Endodermal cell (in vitro differentiated cells): ENCODE measurements around the gene MED23. TPM values are rescaled to one million over a fixed set of nuclear protein-coding genes. Genes with fewer than 3 reads are reported as not detected.

Source experiments
- DNase-seq: peaks from one replicate; pipeline ENCODE4 v3.0.0-alpha.2; 2017
- H3K27ac ChIP-seq: 2 replicates; pipeline ENCODE4 v1.5.1; 2013; ENCODE audit warnings: mild to moderate bottlenecking, low read depth, low read length, moderate library complexity
- H3K27me3 ChIP-seq: 2 replicates; pipeline ENCODE4 v1.6.1; 2013; ENCODE audit warnings: mild to moderate bottlenecking, low read length, moderate library complexity; ENCODE audit not compliant: insufficient read depth, control insufficient read depth, poor library complexity, severe bottlenecking
- H3K36me3 ChIP-seq: 2 replicates; pipeline ENCODE4 v1.7.0; 2013; ENCODE audit warnings: mild to moderate bottlenecking, low read length, moderate library complexity; ENCODE audit not compliant: control insufficient read depth, insufficient read depth
- H3K4me1 ChIP-seq: one replicate; pipeline ENCODE4 v1.7.0; 2013; ENCODE audit warnings: low read length; ENCODE audit not compliant: control insufficient read depth, insufficient read depth
- H3K4me3 ChIP-seq: 2 replicates; pipeline ENCODE4 v1.5.1; 2013; ENCODE audit warnings: mild to moderate bottlenecking, low read length, moderate library complexity
- H3K9ac ChIP-seq: 2 replicates; pipeline ENCODE4 v1.6.1; 2013; ENCODE audit warnings: mild to moderate bottlenecking, low read length, moderate library complexity; ENCODE audit not compliant: poor library complexity, severe bottlenecking; ENCODE audit errors: extremely low read depth
- H3K9me3 ChIP-seq: 2 replicates; pipeline ENCODE4 v1.6.1; 2013; ENCODE audit warnings: mild to moderate bottlenecking, low read length, moderate library complexity; ENCODE audit not compliant: control insufficient read depth
- H3K27ac Mint-ChIP-seq: 2 replicates; pipeline ENCODE4 v1.8.0; 2020; ENCODE audit warnings: mixed read lengths
- H3K27me3 Mint-ChIP-seq: 2 replicates; pipeline ENCODE4 v1.8.0; 2021; ENCODE audit warnings: mild to moderate bottlenecking, mixed read lengths; ENCODE audit not compliant: insufficient read depth
- H3K36me3 Mint-ChIP-seq: 2 replicates; pipeline ENCODE4 v1.8.0; 2020; ENCODE audit warnings: low read depth, mixed read lengths
- H3K4me1 Mint-ChIP-seq: 2 replicates; pipeline ENCODE4 v1.8.0; 2020; ENCODE audit warnings: mixed read lengths
- H3K4me3 Mint-ChIP-seq: 2 replicates; pipeline ENCODE4 v1.8.0; 2020; ENCODE audit warnings: mild to moderate bottlenecking, moderate library complexity, mixed read lengths
- H3K9me3 Mint-ChIP-seq: 2 replicates; pipeline ENCODE4 v1.8.0; 2020; ENCODE audit warnings: mild to moderate bottlenecking, mixed read lengths
- CTCF ChIP-seq: fragments of 200-600 bp; sonication (generic); conservative IDR thresholded peaks from 2 replicates; pipeline ENCODE4 v1.5.0; 2021; ENCODE audit warnings: antibody characterized with exemption, mild to moderate bottlenecking
- WGBS, 2 experiments: methylation state at CpG; one replicate each; pipeline versions ENCODE4 v1.1.5 to v1.1.7; 2013; ENCODE audit warnings: missing lambda C conversion rate in 2 of 2, mixed read lengths in 1 of 2; ENCODE audit not compliant: insufficient coverage in 1 of 2, insufficient read length in 1 of 2; 5-methylcytosine and 5-hydroxymethylcytosine counted together
- total RNA-seq, 2 donors: library from RNA; stranded (reverse); fragmentation: NEBNext Ultra II Directional in 1 of 2; extraction: Animal tissue kit (Norgen Biotek cat#: 25700) in 1 of 2; gene quantifications; 2 replicates in 1 of 2; 3 replicates in 1 of 2; pipeline ENCODE4 v1.2.1, GENCODE V29; 2021

The MED23 gene
- total RNA-seq, 2 donors from 2014 or later: 23.3 to 26.2 TPM

- Histone ChIP-seq H3K9ac (no peak overlapping the region), H3K36me3 (no peaks in the 10 kb centered on the region), H3K27me3 (no peaks in the 10 kb centered on the region), H3K9me3 (no peaks in the 10 kb centered on the region), H3K27ac (no peak overlapping the region), H3K4me1 (no peaks in the 10 kb centered on the region), H3K4me3 (no peak overlapping the region)
- WGBS, 2 experiments: 86 to 93% methylated on average over 2 to 4 of the region's 4 CpGs
- H3K36me3 Mint-ChIP-seq: no peaks in the 10 kb centered on the region
- H3K4me1 Mint-ChIP-seq: no peaks in the 10 kb centered on the region
- H3K9me3 Mint-ChIP-seq: no peaks in the 10 kb centered on the region
- no peak for TF ChIP-seq CTCF
- H3K27ac Mint-ChIP-seq: no peak overlapping the region
- no peak overlapping the region for H3K4me3 Mint-ChIP-seq
- H3K27me3 Mint-ChIP-seq: no peaks in the 10 kb centered on the region
- no peak for DNase-seq
Measured at GRCh38 chr6:131551902-131552301, 76.1 kb downstream of the MED23 start.

- H3K4me3 Mint-ChIP-seq: no peak overlapping the region
- Histone ChIP-seq H3K4me1 (no peaks in the 10 kb centered on the region), H3K36me3 (no peaks in the 10 kb centered on the region), H3K27me3 (no peaks in the 10 kb centered on the region), H3K9ac (no peak overlapping the region), H3K27ac (no peak overlapping the region), H3K9me3 (no peaks in the 10 kb centered on the region), H3K4me3 (no peak overlapping the region)
- no peaks in the 10 kb centered on the region for H3K36me3 Mint-ChIP-seq
- no peaks in the 10 kb centered on the region for H3K4me1 Mint-ChIP-seq
- H3K27me3 Mint-ChIP-seq: no peaks in the 10 kb centered on the region
- 91 to 100% methylated on average over 1 to 2 of the region's 2 CpGs for WGBS, 2 experiments
- H3K27ac Mint-ChIP-seq: no peak overlapping the region
- TF ChIP-seq CTCF: no peak
- H3K9me3 Mint-ChIP-seq: no peaks in the 10 kb centered on the region
- no peak for DNase-seq
Measured at GRCh38 chr6:131549811-131550210, 78.2 kb downstream of the MED23 start.

DNA sequence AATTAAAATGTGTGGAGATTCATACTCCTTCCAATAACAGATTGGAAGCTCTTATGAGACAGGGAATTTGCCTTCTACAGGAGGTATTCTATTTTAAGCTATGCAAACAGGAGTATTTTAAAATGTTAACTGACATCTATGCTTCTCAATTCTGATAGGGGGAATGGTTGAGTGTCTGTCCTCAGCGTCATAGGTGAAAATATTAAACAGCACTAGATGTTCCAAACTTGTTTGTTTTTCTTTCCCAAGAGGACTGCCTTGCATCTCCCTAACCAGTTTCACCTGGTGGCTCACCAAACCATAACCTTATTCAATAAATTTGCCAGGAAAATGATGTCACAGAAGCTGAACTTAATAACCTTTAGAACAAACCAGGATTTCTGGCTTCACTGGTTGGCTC is 79.6 kb downstream of the MED23 start:
- Histone ChIP-seq H3K36me3 (no peaks in the 10 kb centered on the region), H3K27ac (no peak overlapping the region), H3K27me3 (no peaks in the 10 kb centered on the region), H3K9ac (no peak overlapping the region), H3K9me3 (no peaks in the 10 kb centered on the region), H3K4me1 (no peaks in the 10 kb centered on the region), H3K4me3 (no peak overlapping the region)
- Mint-ChIP-seq H3K4me1 (no peaks in the 10 kb centered on the region), H3K36me3 (no peaks in the 10 kb centered on the region), H3K4me3 (no peak overlapping the region), H3K9me3 (peaks cover 11% of the 10 kb centered on the region), H3K27ac (no peak overlapping the region), H3K27me3 (no peaks in the 10 kb centered on the region)
- WGBS, 2 experiments: 91 to 100% methylated on average over 1 of the region's 1 CpG
- no peak for TF ChIP-seq CTCF
- no peak for DNase-seq
